GM23338 (cell line): ENCODE results near the gene AGXT2. TPM values are rescaled to one million over a fixed set of nuclear protein-coding genes. Genes with fewer than 3 reads are reported as not detected.

ENCODE experiments used
- ATAC-seq: fragments of 200-7000 bp; cut with Tn5 transposase; 3 replicates; pipeline ENCODE4 v1.9.1; 2020
- DNase-seq: peaks from one replicate; pipeline ENCODE4 v3.0.0-alpha.2; 2015; ENCODE audit warnings: low spot score
- H2AFZ ChIP-seq: fragments of 200-600 bp; sonication (generic); 2 replicates; pipeline ENCODE4 v1.8.0; 2016; ENCODE audit warnings: antibody characterized with exemption, mild to moderate bottlenecking, moderate library complexity
- H3F3A ChIP-seq: fragments of 200-600 bp; sonication (generic); replicated peaks from 2 replicates; pipeline ENCODE4 v1.8.0; 2017; ENCODE audit warnings: antibody characterized with exemption, mixed run types, low read depth
- H3K27ac ChIP-seq: fragments of 200-600 bp; sonication (generic); 2 replicates; pipeline ENCODE4 v1.6.1; 2016; ENCODE audit warnings: low read depth
- H3K27me3 ChIP-seq: fragments of 200-600 bp; sonication (generic); 2 replicates; pipeline ENCODE4 v1.8.0; 2016; ENCODE audit warnings: mild to moderate bottlenecking, mixed run types, moderate library complexity; ENCODE audit not compliant: insufficient read depth
- H3K36me3 ChIP-seq: fragments of 200-600 bp; sonication (generic); 2 replicates; pipeline ENCODE4 v1.8.0; 2016; ENCODE audit warnings: mild to moderate bottlenecking; ENCODE audit not compliant: insufficient read depth
- H3K4me1 ChIP-seq: fragments of 200-600 bp; sonication (generic); 2 replicates; pipeline ENCODE4 v1.8.0; 2016; ENCODE audit warnings: mild to moderate bottlenecking, moderate library complexity; ENCODE audit not compliant: insufficient read depth
- H3K4me2 ChIP-seq: fragments of 200-600 bp; sonication (generic); 2 replicates; pipeline ENCODE4 v1.7.1; 2017; ENCODE audit warnings: mixed run types
- H3K4me3 ChIP-seq: fragments of 200-600 bp; sonication (generic); 2 replicates; pipeline ENCODE4 v1.6.1; 2016; ENCODE audit warnings: mixed run types
- H3K79me2 ChIP-seq: fragments of 200-600 bp; sonication (generic); replicated peaks from 2 replicates; pipeline ENCODE4 v1.8.0; 2017; ENCODE audit warnings: mild to moderate bottlenecking; ENCODE audit not compliant: insufficient read depth
- H3K9me2 ChIP-seq: fragments of 200-600 bp; sonication (generic); 2 replicates; pipeline ENCODE4 v1.8.0; 2017; ENCODE audit not compliant: insufficient read depth
- H4K20me1 ChIP-seq: fragments of 200-600 bp; sonication (generic); replicated peaks from 2 replicates; pipeline ENCODE4 v1.8.0; 2017; ENCODE audit warnings: mild to moderate bottlenecking; ENCODE audit not compliant: insufficient read depth
- H3K27ac Mint-ChIP-seq: 2 replicates; pipeline ENCODE4 v1.8.0; 2020; ENCODE audit warnings: inconsistent platforms, mild to moderate bottlenecking, moderate library complexity, mixed read lengths
- H3K27me3 Mint-ChIP-seq: 3 replicates; pipeline ENCODE4 v1.8.0; 2022; ENCODE audit warnings: low read depth, mild to moderate bottlenecking, moderate library complexity, mixed read lengths, inconsistent platforms; ENCODE audit not compliant: insufficient read depth, poor library complexity
- H3K36me3 Mint-ChIP-seq: 3 replicates; pipeline ENCODE4 v1.8.0; 2021; ENCODE audit warnings: low read depth, mild to moderate bottlenecking, inconsistent platforms, moderate library complexity, mixed read lengths
- H3K4me1 Mint-ChIP-seq: 3 replicates; pipeline ENCODE4 v1.8.0; 2020; ENCODE audit warnings: mild to moderate bottlenecking, inconsistent platforms, mixed read lengths
- H3K4me3 Mint-ChIP-seq: 3 replicates; pipeline ENCODE4 v1.8.0; 2021; ENCODE audit warnings: moderate library complexity, mild to moderate bottlenecking, inconsistent platforms, mixed read lengths
- H3K9me3 Mint-ChIP-seq: 3 replicates; pipeline ENCODE4 v1.8.0; 2020; ENCODE audit warnings: moderate library complexity, mild to moderate bottlenecking, inconsistent platforms, mixed read lengths
- CREB1 ChIP-seq: fragments of 250-450 bp; sonication (Bioruptor Pico); IDR thresholded peaks from 2 replicates; pipeline ENCODE4 v1.5.0; 2020; ENCODE audit warnings: low read depth, mild to moderate bottlenecking, moderate library complexity
- ETS1 ChIP-seq: IDR thresholded peaks from 2 replicates; pipeline ENCODE4 v1.6.1; 2016; ENCODE audit warnings: antibody characterized with exemption
- EZH2 ChIP-seq: fragments of 200-600 bp; sonication (generic); IDR thresholded peaks from one replicate; pipeline ENCODE4 v1.8.0; 2017; ENCODE audit warnings: antibody characterized with exemption, mild to moderate bottlenecking, low read depth; ENCODE audit not compliant: unreplicated experiment
- JUNB ChIP-seq: IDR thresholded peaks from one replicate; pipeline ENCODE4 v1.6.1; 2016; ENCODE audit warnings: antibody characterized with exemption; ENCODE audit not compliant: unreplicated experiment
- STAT1 ChIP-seq: IDR thresholded peaks from one replicate; pipeline ENCODE4 v1.6.1; 2016; ENCODE audit warnings: antibody characterized with exemption; ENCODE audit not compliant: unreplicated experiment
- ZNF114 ChIP-seq: fragments of 250-450 bp; sonication (Bioruptor Pico); IDR thresholded peaks from 2 replicates; pipeline ENCODE4 v1.5.0; 2020; ENCODE audit warnings: mild to moderate bottlenecking, moderate library complexity
- ZNF462 ChIP-seq: fragments of 250-450 bp; sonication (Bioruptor Pico); IDR thresholded peaks from 2 replicates; pipeline ENCODE4 v1.5.0; 2020; ENCODE audit warnings: mild to moderate bottlenecking, moderate library complexity
- polyA plus RNA-seq: library from polyadenylated mRNA; unstranded; fragments of >200 nt; fragmentation: Nextera tagmentation; extraction: Ambion mirVana; gene quantifications from 2 replicates; pipeline ENCODE4 v1.2.1, GENCODE V29; 2016
- total RNA-seq: library from RNA; depleted of rRNA; stranded (reverse); fragments of >200 nt; shearing (Covaris generic); gene quantifications from 2 replicates; pipeline ENCODE4 v1.2.3, GENCODE V29; 2014

AGXT2 gene
- total and polyA plus RNA-seq, 2 experiments from 2014 or later = not detected

GRCh38 chr5:35059251-35059650, 11.5 kb upstream of the AGXT2 start:
- no peak overlapping the region for H3K27ac ChIP-seq
- H3K27ac Mint-ChIP-seq = no peak overlapping the region
- H3K27me3 Mint-ChIP-seq = no peaks in the 10 kb centered on the region
- H3K36me3 Mint-ChIP-seq = no peaks in the 10 kb centered on the region
- H2AFZ ChIP-seq = no peak overlapping the region
- H3K4me3 Mint-ChIP-seq = no peak overlapping the region
- H3K27me3 ChIP-seq = no peaks in the 10 kb centered on the region
- peaks cover 12% of the 10 kb centered on the region for H3K4me1 ChIP-seq
- no peaks in the 10 kb centered on the region for H3K79me2 ChIP-seq
- TF ChIP-seq JUNB (no peak), ETS1 (no peak), ZNF114 (CRISPR knock-in tag) (no peak), CREB1 (CRISPR knock-in tag) (no peak), EZH2 (no peak), ZNF462 (no peak), STAT1 (no peak)
- H3K36me3 ChIP-seq = no peaks in the 10 kb centered on the region
- H3K9me2 ChIP-seq = no peaks in the 10 kb centered on the region
- ATAC-seq (no peak), DNase-seq (no peak)
- no peaks in the 10 kb centered on the region for H3K9me3 Mint-ChIP-seq
- H4K20me1 ChIP-seq = no peaks in the 10 kb centered on the region
- H3K4me1 Mint-ChIP-seq = peaks cover 22% of the 10 kb centered on the region
- H3K4me2 ChIP-seq = no peak overlapping the region
- H3F3A ChIP-seq = no peaks in the 10 kb centered on the region
- H3K4me3 ChIP-seq = no peak overlapping the region
